Uterus (tissue), 2 donors: ENCODE measurements around the gene FCGR1A.
"Not testable (repeated sequence)": the region's sequence is repeated elsewhere in the genome, so short reads cannot be mapped to it uniquely, and the experiment has no call there.

Experiments used
- POLR2A ChIP-seq, 2 donors: fragments of 450-650 bp; IDR thresholded peaks; one replicate each; pipeline ENCODE4 v1.6.1; 2016; ENCODE audit warnings: antibody characterized with exemption in 2 of 2, mild to moderate bottlenecking in 1 of 2, moderate library complexity in 1 of 2
- TF ChIP-seq, protein P1 (sequence below), 4 experiments: fragments of 200-600 bp in 2 of 4; fragments of 450-650 bp in 2 of 4; sonication (generic) in 2 of 4; IDR thresholded peaks; one replicate each; pipeline ENCODE4 v1.5.1; 2016 to 2019; ENCODE audit warnings: antibody characterized with exemption in 4 of 4, mild to moderate bottlenecking in 2 of 4, moderate library complexity in 1 of 4

- TF ChIP-seq, protein P1, sequence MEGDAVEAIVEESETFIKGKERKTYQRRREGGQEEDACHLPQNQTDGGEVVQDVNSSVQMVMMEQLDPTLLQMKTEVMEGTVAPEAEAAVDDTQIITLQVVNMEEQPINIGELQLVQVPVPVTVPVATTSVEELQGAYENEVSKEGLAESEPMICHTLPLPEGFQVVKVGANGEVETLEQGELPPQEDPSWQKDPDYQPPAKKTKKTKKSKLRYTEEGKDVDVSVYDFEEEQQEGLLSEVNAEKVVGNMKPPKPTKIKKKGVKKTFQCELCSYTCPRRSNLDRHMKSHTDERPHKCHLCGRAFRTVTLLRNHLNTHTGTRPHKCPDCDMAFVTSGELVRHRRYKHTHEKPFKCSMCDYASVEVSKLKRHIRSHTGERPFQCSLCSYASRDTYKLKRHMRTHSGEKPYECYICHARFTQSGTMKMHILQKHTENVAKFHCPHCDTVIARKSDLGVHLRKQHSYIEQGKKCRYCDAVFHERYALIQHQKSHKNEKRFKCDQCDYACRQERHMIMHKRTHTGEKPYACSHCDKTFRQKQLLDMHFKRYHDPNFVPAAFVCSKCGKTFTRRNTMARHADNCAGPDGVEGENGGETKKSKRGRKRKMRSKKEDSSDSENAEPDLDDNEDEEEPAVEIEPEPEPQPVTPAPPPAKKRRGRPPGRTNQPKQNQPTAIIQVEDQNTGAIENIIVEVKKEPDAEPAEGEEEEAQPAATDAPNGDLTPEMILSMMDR (IDR thresholded peaks at IDR 0.05): not testable (repeated sequence)
- not testable (repeated sequence) for TF ChIP-seq POLR2A (IDR thresholded peaks at IDR 0.05)
These were observed 34.4 kb upstream of the FCGR1A start for GRCh38 chr1:149748144-149748500.
